Stomach (tissue), 9 donors: ENCODE data around the gene ITGB2. TPM values are rescaled to one million over a fixed set of nuclear protein-coding genes. Genes with fewer than 3 reads are reported as not detected.
A peak's percentile ranks its signal among the peaks of the same experiment; 100 is the strongest.

Source experiments
- DNase-seq, 2 donors: peaks; one replicate each; pipeline versions ENCODE4 v3.0.0 to v3.0.0-alpha.2; 2013 to 2019
- H3K27ac ChIP-seq, 5 donors: fragments of 200-600 bp in 4 of 5; sonication (generic) in 4 of 5; one replicate each; pipeline ENCODE4 v1.5.1; 2013 to 2019; ENCODE audit warnings: mild to moderate bottlenecking in 1 of 5, moderate library complexity in 1 of 5
- H3K27me3 ChIP-seq, 3 donors: fragments of 200-600 bp; sonication (generic); one replicate each; pipeline ENCODE4 v1.5.1; 2017 to 2019; ENCODE audit warnings: mixed run types in 1 of 3
- H3K36me3 ChIP-seq, 4 donors: fragments of 200-600 bp; sonication (generic); 1 replicate in 3 of 4; 2 replicates in 1 of 4; pipeline ENCODE4 v1.5.1; 2016 to 2019
- H3K4me1 ChIP-seq, 4 donors: fragments of 200-600 bp; sonication (generic); one replicate each; pipeline ENCODE4 v1.5.1; 2016 to 2019
- H3K4me3 ChIP-seq, 4 donors: fragments of 200-600 bp; sonication (generic) in 3 of 4; one replicate each; pipeline ENCODE4 v1.5.1; 2016 to 2019; ENCODE audit warnings: mild to moderate bottlenecking in 1 of 4
- H3K9me3 ChIP-seq, 4 donors: fragments of 200-600 bp; sonication (generic); one replicate each; pipeline ENCODE4 v1.5.1; 2016 to 2019
- EP300 ChIP-seq: sonication (generic); formaldehyde crosslinking; IDR thresholded peaks from one replicate; pipeline ENCODE4 v1.6.1; 2017; ENCODE audit warnings: antibody characterized with exemption
- POLR2A ChIP-seq, 4 donors: fragments of 450-650 bp; IDR thresholded peaks; one replicate each; pipeline ENCODE4 v1.6.1; 2016; ENCODE audit warnings: antibody characterized with exemption in 4 of 4, control low read depth in 2 of 4, mild to moderate bottlenecking in 1 of 4, moderate library complexity in 1 of 4
- POLR2AphosphoS5 ChIP-seq, 3 donors: sonication (generic); formaldehyde crosslinking; IDR thresholded peaks; one replicate each; pipeline ENCODE4 v1.6.1; 2016; ENCODE audit warnings: antibody characterized with exemption in 3 of 3
- WGBS, 5 donors: extraction: QIAGEN DNeasy Blood & Tissue Kit in 3 of 5; methylation state at CpG; one replicate each; pipeline versions ENCODE4 v1.1.5 to v1.1.7; 2013 to 2018; 5-methylcytosine and 5-hydroxymethylcytosine counted together
- intact Hi-C: fragments of 100-400 bp; cut with DNase I; formaldehyde crosslinking; loops from one replicate; pipeline ENCODE4 v1.15.1; 2023; ENCODE audit warnings: low total_unique reads
- polyA plus RNA-seq, 3 donors: library from polyadenylated mRNA; stranded (reverse); fragments of 200-250 nt; gene quantifications; one replicate each; pipeline ENCODE4 v1.2.3, GENCODE V29; 2013
- total RNA-seq, 5 donors: library from RNA; depleted of rRNA; stranded (reverse); fragments of >200 nt; gene quantifications; one replicate each; pipeline versions ENCODE4 v1.1.0 to v1.2.3, GENCODE V29; 2014 to 2016
- TF ChIP-seq, protein P1 (sequence below), 7 experiments: fragments of 450-650 bp in 4 of 7; fragments of 200-600 bp in 3 of 7; sonication (generic) in 3 of 7; IDR thresholded peaks; one replicate each; pipeline ENCODE4 v1.5.1; 2016 to 2019; ENCODE audit warnings: antibody characterized with exemption in 7 of 7, control low read depth in 2 of 7, mild to moderate bottlenecking in 1 of 7
- donor health status: healthy with polysubstance abuse.
- donor health status: Bipolar disorder and iron deficiency.
- donor health status: healthy.

The ITGB2 gene
- total and polyA plus RNA-seq, 8 donors, result 3.5 to 72.2 (median 15.1) TPM

DNA sequence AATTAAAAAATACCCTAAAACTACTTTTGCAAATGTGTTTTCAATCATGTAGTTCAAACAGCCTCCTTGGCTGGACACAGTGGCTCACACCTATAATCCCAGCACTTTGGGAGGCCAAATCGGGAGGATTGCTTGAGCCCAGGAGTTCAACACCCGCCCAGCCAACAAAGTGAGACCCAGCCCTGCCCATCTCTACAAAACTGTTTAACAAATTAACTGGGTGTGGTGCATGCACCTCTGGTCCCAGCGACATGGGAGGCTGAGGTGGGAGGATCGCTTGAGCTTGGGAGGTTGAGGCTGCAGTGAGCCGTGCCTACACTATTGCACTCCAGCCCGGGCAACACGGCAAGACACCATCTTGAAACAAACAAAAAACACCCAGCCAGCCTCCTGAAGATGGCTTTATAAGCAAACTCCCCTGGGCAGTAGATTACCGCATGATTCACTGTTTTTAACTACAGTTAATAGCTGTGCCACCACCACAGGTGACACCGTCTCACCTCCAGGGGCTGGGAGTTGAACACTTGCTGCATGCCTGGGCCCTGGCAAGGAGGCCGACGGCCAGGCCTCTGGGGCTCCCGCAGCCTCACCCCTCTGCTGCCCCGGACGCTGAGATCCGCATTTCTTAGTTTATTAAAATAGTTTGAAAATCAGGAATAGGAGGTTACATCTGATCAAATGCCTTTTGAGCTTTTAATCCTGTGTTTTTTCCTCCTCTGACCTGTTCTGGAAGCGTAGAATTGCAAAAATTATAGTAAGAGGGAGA, 63.4 kb downstream of the ITGB2 start:
- TF ChIP-seq POLR2A (IDR thresholded peaks at IDR 0.05) (no peak), POLR2AphosphoS5 (IDR thresholded peaks at IDR 0.05) (no peak), EP300 (no peak)
- TF ChIP-seq, protein P1, sequence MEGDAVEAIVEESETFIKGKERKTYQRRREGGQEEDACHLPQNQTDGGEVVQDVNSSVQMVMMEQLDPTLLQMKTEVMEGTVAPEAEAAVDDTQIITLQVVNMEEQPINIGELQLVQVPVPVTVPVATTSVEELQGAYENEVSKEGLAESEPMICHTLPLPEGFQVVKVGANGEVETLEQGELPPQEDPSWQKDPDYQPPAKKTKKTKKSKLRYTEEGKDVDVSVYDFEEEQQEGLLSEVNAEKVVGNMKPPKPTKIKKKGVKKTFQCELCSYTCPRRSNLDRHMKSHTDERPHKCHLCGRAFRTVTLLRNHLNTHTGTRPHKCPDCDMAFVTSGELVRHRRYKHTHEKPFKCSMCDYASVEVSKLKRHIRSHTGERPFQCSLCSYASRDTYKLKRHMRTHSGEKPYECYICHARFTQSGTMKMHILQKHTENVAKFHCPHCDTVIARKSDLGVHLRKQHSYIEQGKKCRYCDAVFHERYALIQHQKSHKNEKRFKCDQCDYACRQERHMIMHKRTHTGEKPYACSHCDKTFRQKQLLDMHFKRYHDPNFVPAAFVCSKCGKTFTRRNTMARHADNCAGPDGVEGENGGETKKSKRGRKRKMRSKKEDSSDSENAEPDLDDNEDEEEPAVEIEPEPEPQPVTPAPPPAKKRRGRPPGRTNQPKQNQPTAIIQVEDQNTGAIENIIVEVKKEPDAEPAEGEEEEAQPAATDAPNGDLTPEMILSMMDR (IDR thresholded peaks at IDR 0.05), result no peak
- Histone ChIP-seq H3K4me3 (no peak overlapping the region), H3K27me3 (no peaks in the 10 kb centered on the region), H3K9me3 (no peaks in the 10 kb centered on the region), H3K4me1 (peaks cover 24 to 55% (median 41%) of the 10 kb centered on the region in 4 donors), H3K27ac (peak overlapping the region in 1 of 5 donors; percentile 43), H3K36me3 (peaks cover 53 to 99% (median 98%) of the 10 kb centered on the region in 4 donors)
- WGBS, 5 donors, result 89 to 96% (median 94%) methylated on average over 12 to 16 of the region's 16 CpGs
- intact Hi-C loops, result no loop called here
- no peak for DNase-seq

DNA sequence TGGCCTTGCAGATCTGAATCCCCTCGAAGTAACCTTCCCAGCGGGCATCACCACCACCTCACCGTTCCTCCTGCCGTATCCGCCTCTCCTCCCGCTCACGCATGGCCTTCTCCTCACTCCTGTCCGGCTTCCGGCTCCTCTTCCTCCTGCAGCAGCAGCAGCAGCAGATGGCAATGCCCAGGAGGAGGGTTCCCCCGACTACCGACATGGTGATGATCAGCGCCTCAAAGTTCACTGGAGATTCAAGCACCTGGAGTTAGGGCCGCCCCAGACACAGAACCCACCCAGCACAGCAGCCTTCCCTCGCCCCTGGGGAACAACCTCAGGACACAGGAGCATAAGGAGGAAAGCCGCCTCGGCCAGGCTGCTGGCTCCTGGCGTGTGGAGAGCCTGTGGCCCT, 64.6 kb downstream of the ITGB2 start:
- Histone ChIP-seq H3K27ac (peak overlapping the region in 1 of 5 donors; percentile 8), H3K9me3 (no peaks in the 10 kb centered on the region), H3K4me1 (peaks cover 20 to 58% (median 43%) of the 10 kb centered on the region in 4 donors), H3K4me3 (no peak overlapping the region), H3K27me3 (no peaks in the 10 kb centered on the region), H3K36me3 (peaks cover 57 to 100% (median 98%) of the 10 kb centered on the region in 4 donors)
- DNase-seq, result no peak
- 84 to 94% (median 91%) methylated on average over 15 to 17 of the region's 17 CpGs for WGBS, 5 donors
- TF ChIP-seq, protein P1 (IDR thresholded peaks at IDR 0.05), result no peak
- TF ChIP-seq EP300 (no peak), POLR2A (IDR thresholded peaks at IDR 0.05) (no peak), POLR2AphosphoS5 (IDR thresholded peaks at IDR 0.05) (no peak)
- intact Hi-C loops, result no loop called here

DNA sequence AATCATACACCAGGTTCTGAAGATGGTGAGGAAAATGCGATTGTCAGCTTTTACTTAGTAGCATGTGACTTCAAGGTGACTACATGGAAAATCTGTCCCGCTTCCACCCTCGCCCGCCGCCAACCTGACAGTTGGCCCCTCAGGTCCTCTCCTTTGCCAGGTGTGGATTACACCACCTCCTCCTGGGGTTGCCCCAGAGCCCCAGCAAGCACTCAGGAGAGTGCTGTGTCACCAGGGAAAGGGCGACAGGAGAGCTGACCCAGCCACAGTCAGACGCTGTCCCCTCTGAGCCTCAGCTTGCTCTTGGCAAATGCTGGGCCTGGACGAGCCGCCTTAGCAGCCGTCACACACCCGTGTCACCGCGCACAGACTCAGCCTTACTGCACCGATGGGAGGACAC, 65.1 kb downstream of the ITGB2 start:
- Histone ChIP-seq H3K9me3 (no peaks in the 10 kb centered on the region), H3K27ac (peak overlapping the region in 1 of 5 donors; percentile 49), H3K27me3 (no peaks in the 10 kb centered on the region), H3K4me1 (peaks cover 20 to 56% (median 43%) of the 10 kb centered on the region in 4 donors), H3K4me3 (no peak overlapping the region), H3K36me3 (peaks cover 58 to 100% (median 98%) of the 10 kb centered on the region in 4 donors)
- 91 to 96% (median 94%) methylated on average over 14 of the region's 14 CpGs for WGBS, 5 donors
- intact Hi-C loops, result no loop called here
- DNase-seq, result no peak
- TF ChIP-seq EP300, result no peak
- no peak for TF ChIP-seq POLR2A (IDR thresholded peaks at IDR 0.05)
- TF ChIP-seq, protein P1 (IDR thresholded peaks at IDR 0.05), result no peak
- TF ChIP-seq POLR2AphosphoS5 (IDR thresholded peaks at IDR 0.05), result no peak

DNA sequence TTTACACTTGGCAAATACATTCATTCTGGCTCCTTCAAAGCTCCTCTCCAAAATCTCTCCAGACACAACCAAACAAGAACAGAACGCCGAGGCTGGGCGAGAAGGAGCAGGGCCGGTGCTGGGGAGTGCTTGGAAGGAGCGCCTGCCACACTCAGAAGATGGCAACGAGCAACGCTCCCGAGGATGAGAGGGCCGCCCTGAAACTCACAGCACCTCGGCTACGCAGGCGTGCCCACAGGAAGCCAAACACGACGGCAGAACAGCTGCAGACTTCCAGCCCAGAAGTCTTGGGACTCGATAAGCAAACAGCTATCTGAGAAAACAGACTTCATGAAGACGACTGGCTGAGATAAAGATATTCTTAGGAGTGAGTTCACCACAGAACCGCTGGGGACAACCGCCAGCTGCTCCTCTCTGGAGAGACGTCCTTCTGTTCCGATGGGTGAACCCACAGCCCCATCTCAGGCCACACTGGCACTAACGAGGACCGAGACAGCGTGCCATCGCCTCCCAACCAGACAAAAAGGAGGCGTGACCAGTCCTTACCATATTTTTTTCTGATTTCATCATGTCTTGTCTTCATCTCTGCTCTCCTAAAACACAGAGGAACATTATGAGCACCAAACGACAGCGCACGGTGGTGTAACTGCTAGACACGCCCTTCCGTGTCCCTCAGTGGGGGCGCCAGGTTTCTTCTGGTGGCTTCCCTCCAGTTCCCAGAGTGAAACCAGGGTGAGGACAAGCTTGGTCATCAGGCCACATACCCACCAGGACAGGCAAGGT, 65.8 kb downstream of the ITGB2 start:
- intact Hi-C loops, result no loop called here
- Histone ChIP-seq H3K9me3 (no peaks in the 10 kb centered on the region), H3K4me3 (no peak overlapping the region), H3K27ac (peak overlapping the region in 3 of 5 donors; percentile 49 to 71 (median 66)), H3K27me3 (no peaks in the 10 kb centered on the region), H3K4me1 (peaks cover 20 to 56% (median 43%) of the 10 kb centered on the region in 4 donors), H3K36me3 (peaks cover 60 to 100% (median 98%) of the 10 kb centered on the region in 4 donors)
- 78 to 85% (median 82%) methylated on average over 31 of the region's 31 CpGs for WGBS, 5 donors
- no peak for DNase-seq
- TF ChIP-seq POLR2AphosphoS5 (IDR thresholded peaks at IDR 0.05), result no peak
- no peak for TF ChIP-seq EP300
- TF ChIP-seq, protein P1 (IDR thresholded peaks at IDR 0.05), result no peak
- TF ChIP-seq POLR2A (IDR thresholded peaks at IDR 0.05), result no peak
